Activated CD4-positive, alpha-beta memory T cell treated with anti-CD3 and anti-CD28 coated beads for 36 hours (primary cell): ENCODE results near the gene KCTD5. TPM values are rescaled to one million over a fixed set of nuclear protein-coding genes. Genes with fewer than 3 reads are reported as not detected.

Source experiments
- CTCF ChIA-PET: fragments of 350-600 bp; sonication (Branson Sonifier 250); formaldehyde crosslinking; loops from one replicate; lab custom pipeline; 2021; ENCODE audit warnings: antibody characterized with exemption, inconsistent platforms; lab: Charles Lee
- POLR2A ChIA-PET: fragments of 350-600 bp; sonication (Branson Sonifier 250); formaldehyde crosslinking; loops from one replicate; lab custom pipeline; 2021; ENCODE audit warnings: antibody characterized with exemption; lab: Charles Lee
- DNase-seq: peaks from one replicate; pipeline ENCODE4 v3.0.0-alpha.2; 2020
- H3K27ac Mint-ChIP-seq: one replicate; pipeline ENCODE4 v1.8.0; 2021; ENCODE audit warnings: mixed read lengths
- H3K27me3 Mint-ChIP-seq: one replicate; pipeline ENCODE4 v1.8.0; 2021; ENCODE audit warnings: mixed read lengths
- H3K36me3 Mint-ChIP-seq: one replicate; pipeline ENCODE4 v1.8.0; 2021; ENCODE audit warnings: mixed read lengths
- H3K4me1 Mint-ChIP-seq: one replicate; pipeline ENCODE4 v1.8.0; 2021; ENCODE audit warnings: low read depth, mixed read lengths
- H3K4me3 Mint-ChIP-seq: one replicate; pipeline ENCODE4 v1.8.0; 2021; ENCODE audit warnings: mild to moderate bottlenecking, mixed read lengths
- H3K9me3 Mint-ChIP-seq: one replicate; pipeline ENCODE4 v1.8.0; 2021; ENCODE audit warnings: mixed read lengths
- intact Hi-C: fragments of 100-400 bp; cut with micrococcal nuclease; formaldehyde crosslinking; loops from one replicate; pipeline ENCODE4 v1.15.1; 2023
- total RNA-seq, 2 experiments: library from RNA; stranded (reverse); gene quantifications; one replicate each; pipeline ENCODE4 v1.2.3, GENCODE V29; 2021

Gene KCTD5
- total RNA-seq, 2 experiments from 2014 or later: 61.8 to 62.7 TPM

- Mint-ChIP-seq H3K9me3 (no peaks in the 10 kb centered on the region), H3K4me1 (no peaks in the 10 kb centered on the region), H3K27me3 (no peaks in the 10 kb centered on the region), H3K4me3 (no peak overlapping the region), H3K36me3 (no peaks in the 10 kb centered on the region), H3K27ac (no peak overlapping the region)
- ChIA-PET CTCF (no interaction called here), POLR2A (interaction anchor here (0.9 kb wide), 1 partner anchor 9 kb away, joined by 3 read pairs; no protein-coding TSS in a partner anchor)
- intact Hi-C loops: no loop called here
- DNase-seq: no peak
Observed at GRCh38 chr16:2742323-2743006, 60.1 kb downstream of the KCTD5 start.

GRCh38 chr16:2743007-2743810 is 60.9 kb downstream of the KCTD5 start:
- Mint-ChIP-seq H3K36me3 (no peaks in the 10 kb centered on the region), H3K4me1 (no peaks in the 10 kb centered on the region), H3K9me3 (no peaks in the 10 kb centered on the region), H3K27ac (no peak overlapping the region), H3K27me3 (no peaks in the 10 kb centered on the region), H3K4me3 (no peak overlapping the region)
- intact Hi-C loops: no loop called here
- POLR2A ChIA-PET: interaction anchor here (0.9 kb wide), 1 partner anchor 9 kb away, joined by 3 read pairs; no protein-coding TSS in a partner anchor
- CTCF ChIA-PET: no interaction called here
- DNase-seq: no peak

- Mint-ChIP-seq H3K4me3 (no peak overlapping the region), H3K4me1 (no peaks in the 10 kb centered on the region), H3K27me3 (no peaks in the 10 kb centered on the region), H3K9me3 (no peaks in the 10 kb centered on the region), H3K27ac (no peak overlapping the region), H3K36me3 (no peaks in the 10 kb centered on the region)
- ChIA-PET POLR2A (no interaction called here), CTCF (no interaction called here)
- intact Hi-C loops: no loop called here
- no peak for DNase-seq
Observed at GRCh38 chr16:2744711-2745110, 62.4 kb downstream of the KCTD5 start.

- ChIA-PET CTCF (no interaction called here), POLR2A (no interaction called here)
- Mint-ChIP-seq H3K27me3 (no peaks in the 10 kb centered on the region), H3K4me1 (peaks cover 3% of the 10 kb centered on the region), H3K36me3 (no peaks in the 10 kb centered on the region), H3K27ac (no peak overlapping the region), H3K9me3 (no peaks in the 10 kb centered on the region), H3K4me3 (no peak overlapping the region)
- intact Hi-C loops: no loop called here
- DNase-seq: no peak
Observed at GRCh38 chr16:2745116-2745890, 63.0 kb downstream of the KCTD5 start.

GRCh38 chr16:2745961-2746360 is 63.6 kb downstream of the KCTD5 start:
- Mint-ChIP-seq H3K27ac (no peak overlapping the region), H3K9me3 (no peaks in the 10 kb centered on the region), H3K27me3 (no peaks in the 10 kb centered on the region), H3K4me3 (no peak overlapping the region), H3K4me1 (peaks cover 9% of the 10 kb centered on the region), H3K36me3 (peaks cover 4% of the 10 kb centered on the region)
- POLR2A ChIA-PET: no interaction called here
- CTCF ChIA-PET: no interaction called here
- no peak for DNase-seq
- intact Hi-C loops: no loop called here

GRCh38 chr16:2748757-2749455 is 66.6 kb downstream of the KCTD5 start:
- Mint-ChIP-seq H3K4me3 (no peak overlapping the region), H3K9me3 (no peaks in the 10 kb centered on the region), H3K27me3 (no peaks in the 10 kb centered on the region), H3K4me1 (peaks cover 17% of the 10 kb centered on the region), H3K27ac (no peak overlapping the region), H3K36me3 (peaks cover 17% of the 10 kb centered on the region)
- CTCF ChIA-PET: no interaction called here
- intact Hi-C loops: no loop called here
- no peak for DNase-seq
- POLR2A ChIA-PET: no interaction called here

GRCh38 chr16:2749476-2749875 is 67.2 kb downstream of the KCTD5 start:
- ChIA-PET POLR2A (no interaction called here), CTCF (no interaction called here)
- no peaks in the 10 kb centered on the region for H3K9me3 Mint-ChIP-seq
- no peak overlapping the region for H3K4me3 Mint-ChIP-seq
- peaks cover 23% of the 10 kb centered on the region for H3K4me1 Mint-ChIP-seq
- no peaks in the 10 kb centered on the region for H3K27me3 Mint-ChIP-seq
- intact Hi-C loops: no loop called here
- H3K27ac Mint-ChIP-seq: no peak overlapping the region
- DNase-seq: no peak
- H3K36me3 Mint-ChIP-seq: peaks cover 22% of the 10 kb centered on the region

GRCh38 chr16:2749936-2750335 is 67.6 kb downstream of the KCTD5 start:
- no peak for DNase-seq
- no peaks in the 10 kb centered on the region for H3K27me3 Mint-ChIP-seq
- POLR2A ChIA-PET: no interaction called here
- CTCF ChIA-PET: no interaction called here
- no peaks in the 10 kb centered on the region for H3K9me3 Mint-ChIP-seq
- H3K36me3 Mint-ChIP-seq: peaks cover 27% of the 10 kb centered on the region
- H3K4me1 Mint-ChIP-seq: peaks cover 27% of the 10 kb centered on the region
- intact Hi-C loops: no loop called here
- no peak overlapping the region for H3K27ac Mint-ChIP-seq
- no peak overlapping the region for H3K4me3 Mint-ChIP-seq

GRCh38 chr16:2751577-2752034 is 69.3 kb downstream of the KCTD5 start:
- Mint-ChIP-seq H3K9me3 (no peaks in the 10 kb centered on the region), H3K27ac (peak overlapping the region; percentile 99), H3K4me1 (peaks cover 42% of the 10 kb centered on the region), H3K36me3 (peaks cover 41% of the 10 kb centered on the region), H3K4me3 (peak overlapping the region; percentile 96), H3K27me3 (no peaks in the 10 kb centered on the region)
- CTCF ChIA-PET: no interaction called here
- intact Hi-C loops: loop anchor here (1.0 to 2.0 kb wide), 3 partner anchors 26 to 117 kb away; partner anchors contain the start of gene ELOB
- no peak for DNase-seq
- POLR2A ChIA-PET: interaction anchor here (1.0 to 1.2 kb wide), 2 partner anchors 9 to 26 kb away, joined by 3 to 5 read pairs; no protein-coding TSS in a partner anchor

- CTCF ChIA-PET: interaction anchor here (1.0 kb wide), 1 partner anchor 13 kb away, joined by 3 read pairs; no protein-coding TSS in a partner anchor
- Mint-ChIP-seq H3K36me3 (peaks cover 47% of the 10 kb centered on the region), H3K4me1 (peaks cover 45% of the 10 kb centered on the region), H3K9me3 (no peaks in the 10 kb centered on the region), H3K27ac (peak within 1 kb of the TSS; percentile 99), H3K4me3 (peak within 1 kb of the TSS; percentile 96), H3K27me3 (no peaks in the 10 kb centered on the region)
- DNase-seq: peak; percentile 97
- intact Hi-C loops: loop anchor here (1.0 to 2.0 kb wide), 3 partner anchors 25 to 117 kb away; partner anchors contain the start of gene ELOB
- POLR2A ChIA-PET: interaction anchor here (0.6 to 2.5 kb wide), 8 partner anchors 9 to 1441 kb away, joined by 3 to 19 read pairs (median 5); partner anchors contain the start of gene ELOB
Observed at GRCh38 chr16:2752035-2752849, 69.9 kb downstream of the KCTD5 start, which contains the start of gene SRRM2. SRRM2 (plus strand) TSS chr16:2752638; CDS start chr16:2756365, 3,727 bp downstream.
